ENCODE results near the gene IFNL2.

DNA sequence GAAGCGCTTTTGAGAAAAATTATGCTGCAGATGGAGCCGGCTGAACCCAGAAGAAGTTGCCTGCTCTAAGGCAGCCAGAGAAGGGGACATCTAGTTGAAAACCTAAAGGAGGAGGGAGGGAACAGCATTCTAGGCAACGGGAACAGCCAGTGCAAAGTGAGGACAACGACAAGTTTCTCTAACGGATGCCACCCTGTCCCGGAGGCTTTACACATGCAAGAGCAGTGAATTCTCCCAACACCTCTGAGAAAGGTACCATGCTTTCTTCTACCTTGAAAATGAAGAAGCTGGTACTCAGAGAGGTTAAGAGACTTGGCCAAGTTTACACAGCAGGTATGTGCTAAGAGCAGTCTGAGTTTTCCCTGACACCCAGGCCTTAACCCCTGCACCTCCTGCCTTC, 29.3 kb upstream of the IFNL2 start:
- no peak for TF ChIP-seq ZBTB17 (CRISPR knock-in tag; IDR thresholded peaks at IDR 0.05)
- no peak for TF ChIP-seq RAD21 (CRISPR knock-in tag; conservative IDR thresholded peaks at IDR 0.05 in 1 of 2, IDR thresholded peaks at IDR 0.05 in 1 of 2)
- no peak for TF ChIP-seq ZNF274 (IDR thresholded peaks at IDR 0.05; ENCODE audit: borderline replicate concordance, low read depth, low read length)
- TF ChIP-seq, protein P1, sequence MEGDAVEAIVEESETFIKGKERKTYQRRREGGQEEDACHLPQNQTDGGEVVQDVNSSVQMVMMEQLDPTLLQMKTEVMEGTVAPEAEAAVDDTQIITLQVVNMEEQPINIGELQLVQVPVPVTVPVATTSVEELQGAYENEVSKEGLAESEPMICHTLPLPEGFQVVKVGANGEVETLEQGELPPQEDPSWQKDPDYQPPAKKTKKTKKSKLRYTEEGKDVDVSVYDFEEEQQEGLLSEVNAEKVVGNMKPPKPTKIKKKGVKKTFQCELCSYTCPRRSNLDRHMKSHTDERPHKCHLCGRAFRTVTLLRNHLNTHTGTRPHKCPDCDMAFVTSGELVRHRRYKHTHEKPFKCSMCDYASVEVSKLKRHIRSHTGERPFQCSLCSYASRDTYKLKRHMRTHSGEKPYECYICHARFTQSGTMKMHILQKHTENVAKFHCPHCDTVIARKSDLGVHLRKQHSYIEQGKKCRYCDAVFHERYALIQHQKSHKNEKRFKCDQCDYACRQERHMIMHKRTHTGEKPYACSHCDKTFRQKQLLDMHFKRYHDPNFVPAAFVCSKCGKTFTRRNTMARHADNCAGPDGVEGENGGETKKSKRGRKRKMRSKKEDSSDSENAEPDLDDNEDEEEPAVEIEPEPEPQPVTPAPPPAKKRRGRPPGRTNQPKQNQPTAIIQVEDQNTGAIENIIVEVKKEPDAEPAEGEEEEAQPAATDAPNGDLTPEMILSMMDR (IDR thresholded peaks at IDR 0.05 in 2 of 3, conservative IDR thresholded peaks at IDR 0.05 in 1 of 3; ENCODE audit: insufficient read depth in 2 of 3, low read depth in 1 of 3, low read length in 3 of 3) = no peak
- TF ChIP-seq, protein P2, sequence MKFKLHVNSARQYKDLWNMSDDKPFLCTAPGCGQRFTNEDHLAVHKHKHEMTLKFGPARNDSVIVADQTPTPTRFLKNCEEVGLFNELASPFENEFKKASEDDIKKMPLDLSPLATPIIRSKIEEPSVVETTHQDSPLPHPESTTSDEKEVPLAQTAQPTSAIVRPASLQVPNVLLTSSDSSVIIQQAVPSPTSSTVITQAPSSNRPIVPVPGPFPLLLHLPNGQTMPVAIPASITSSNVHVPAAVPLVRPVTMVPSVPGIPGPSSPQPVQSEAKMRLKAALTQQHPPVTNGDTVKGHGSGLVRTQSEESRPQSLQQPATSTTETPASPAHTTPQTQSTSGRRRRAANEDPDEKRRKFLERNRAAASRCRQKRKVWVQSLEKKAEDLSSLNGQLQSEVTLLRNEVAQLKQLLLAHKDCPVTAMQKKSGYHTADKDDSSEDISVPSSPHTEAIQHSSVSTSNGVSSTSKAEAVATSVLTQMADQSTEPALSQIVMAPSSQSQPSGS (CRISPR knock-in tag; IDR thresholded peaks at IDR 0.05) = no peak
- no peak for TF ChIP-seq POLR2B (IDR thresholded peaks at IDR 0.05; ENCODE audit: low read depth, partially characterized antibody)
- TF ChIP-seq ZNF431 (CRISPR knock-in tag; IDR thresholded peaks at IDR 0.05) = no peak
- no peak for TF ChIP-seq ZNF444 (CRISPR knock-in tag; IDR thresholded peaks at IDR 0.05)
- no peak for TF ChIP-seq RFX5 (IDR thresholded peaks at IDR 0.05; ENCODE audit: low read depth, low read length)
- TF ChIP-seq CEBPG (CRISPR knock-in tag; IDR thresholded peaks at IDR 0.05) = no peak
- TF ChIP-seq CEBPG (tag; conservative IDR thresholded peaks at IDR 0.05 in 1 of 2, IDR thresholded peaks at IDR 0.05 in 1 of 2) = no peak
- no peak for TF ChIP-seq POLR2AphosphoS2 (IDR thresholded peaks at IDR 0.05; ENCODE audit: low read length)
- no peak for TF ChIP-seq MED1 (CRISPR knock-in tag; IDR thresholded peaks at IDR 0.05; ENCODE audit: borderline replicate concordance)
- TF ChIP-seq RBBP5 (IDR thresholded peaks at IDR 0.05; ENCODE audit: borderline replicate concordance, insufficient read depth, low read length, poor library complexity, severe bottlenecking) = no peak

All from K562 (cell line).